Memory B cell (primary cell): Measurements from ENCODE around the gene MYPOP.

ENCODE experiments used
- ATAC-seq: fragments of 150-1000 bp; cut with Tn5 transposase; 2 replicates; pipeline ENCODE4 v1.10.0; 2021; ENCODE audit warnings: low read depth, mild to moderate bottlenecking, moderate library complexity
- DNase-seq, 2 donors: peaks; one replicate each; pipeline ENCODE4 v3.0.0; 2022; ENCODE audit warnings: low spot score in 2 of 2
- H3K27ac Mint-ChIP-seq: one replicate; pipeline ENCODE4 v1.8.0; 2022; ENCODE audit warnings: mild to moderate bottlenecking, moderate library complexity, mixed read lengths
- H3K27me3 Mint-ChIP-seq: one replicate; pipeline ENCODE4 v1.8.0; 2022; ENCODE audit warnings: mixed read lengths
- H3K36me3 Mint-ChIP-seq: one replicate; pipeline ENCODE4 v1.8.0; 2022; ENCODE audit warnings: mild to moderate bottlenecking, mixed read lengths
- H3K4me1 Mint-ChIP-seq: one replicate; pipeline ENCODE4 v1.8.0; 2022; ENCODE audit warnings: mixed read lengths
- H3K4me3 Mint-ChIP-seq: one replicate; pipeline ENCODE4 v1.8.0; 2022; ENCODE audit warnings: mild to moderate bottlenecking, moderate library complexity, mixed read lengths
- H3K9me3 Mint-ChIP-seq: one replicate; pipeline ENCODE4 v1.8.0; 2022; ENCODE audit warnings: mixed read lengths

The MYPOP gene

DNA sequence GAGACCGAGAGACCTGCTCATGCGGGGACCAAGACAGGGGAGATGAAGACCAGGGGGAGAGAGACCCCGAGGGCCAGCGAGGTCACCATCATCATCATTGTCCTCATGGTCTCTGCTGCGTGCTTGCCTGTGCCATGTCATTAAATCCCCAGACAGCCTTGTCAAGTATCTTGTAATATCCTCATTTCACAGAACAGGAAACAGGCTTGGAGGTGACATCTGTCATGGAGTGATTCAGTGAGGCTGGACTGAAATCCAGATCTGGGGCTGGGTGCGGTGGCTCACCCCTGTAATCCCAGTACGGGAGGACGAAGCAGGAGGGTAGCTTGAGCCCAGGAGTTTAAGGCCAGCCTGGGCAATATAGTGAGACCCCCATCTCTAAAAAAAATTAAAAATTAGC, 18.0 kb upstream of the MYPOP start:
- DNase-seq (no peak), ATAC-seq (no peak)
- H3K4me3 Mint-ChIP-seq: no peak overlapping the region

DNA sequence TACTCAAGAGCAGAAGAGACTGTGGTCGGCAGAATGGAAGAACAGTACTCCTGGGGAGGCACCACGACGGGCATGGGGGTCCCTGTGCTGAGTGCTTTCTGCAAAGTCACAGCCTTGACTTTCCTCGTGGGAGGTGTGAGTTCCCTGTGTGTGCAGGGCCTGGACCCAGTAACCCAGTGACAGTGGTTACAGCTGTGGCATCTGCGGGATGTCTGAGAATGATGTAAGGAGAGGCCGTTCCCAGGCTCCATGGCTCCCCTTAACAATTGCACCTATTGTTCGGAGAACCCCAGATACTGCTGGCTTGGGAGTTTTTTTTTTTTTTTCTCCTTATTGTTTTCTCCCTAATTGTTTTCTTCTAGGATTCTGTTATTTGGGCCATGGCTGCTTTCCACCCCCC, 17.3 kb upstream of the MYPOP start:
- H3K27me3 Mint-ChIP-seq: peaks cover 5% of the 10 kb centered on the region
- H3K36me3 Mint-ChIP-seq: no peaks in the 10 kb centered on the region
- DNase-seq (no peak), ATAC-seq (no peak)
- no peak overlapping the region for H3K27ac Mint-ChIP-seq
- no peaks in the 10 kb centered on the region for H3K4me1 Mint-ChIP-seq
- H3K4me3 Mint-ChIP-seq: no peak overlapping the region
- no peaks in the 10 kb centered on the region for H3K9me3 Mint-ChIP-seq

More for the DNA sequence above, 18.0 kb upstream of the MYPOP start:
- Mint-ChIP-seq H3K4me1 (no peaks in the 10 kb centered on the region), H3K36me3 (no peaks in the 10 kb centered on the region), H3K27me3 (peaks cover 4% of the 10 kb centered on the region), H3K27ac (no peak overlapping the region), H3K9me3 (no peaks in the 10 kb centered on the region)

DNA sequence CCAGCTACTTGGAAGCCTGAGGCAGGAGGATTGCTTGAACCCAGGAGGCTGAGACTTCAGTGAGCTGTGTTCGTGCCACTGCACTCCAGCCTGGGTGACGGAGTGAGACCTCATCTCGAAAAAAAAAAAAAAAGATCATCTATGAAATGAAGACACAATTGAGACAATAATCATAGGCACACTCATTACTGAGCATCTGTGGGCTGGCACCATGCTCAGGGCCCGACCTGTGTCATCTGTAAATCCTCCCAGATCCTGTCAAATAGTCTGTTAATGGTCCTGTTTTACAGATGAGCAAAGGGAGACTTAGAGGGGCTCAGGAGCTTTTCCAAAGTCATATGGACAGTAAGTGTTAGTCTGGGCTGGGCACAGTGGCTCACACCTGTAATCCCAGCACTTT, 16.3 kb upstream of the MYPOP start:
- H3K4me3 Mint-ChIP-seq: no peak overlapping the region
- H3K27ac Mint-ChIP-seq: no peak overlapping the region
- no peaks in the 10 kb centered on the region for H3K4me1 Mint-ChIP-seq
- no peak for DNase-seq
- ATAC-seq: no peak
- H3K27me3 Mint-ChIP-seq: peaks cover 6% of the 10 kb centered on the region
- H3K9me3 Mint-ChIP-seq: no peaks in the 10 kb centered on the region
- H3K36me3 Mint-ChIP-seq: no peaks in the 10 kb centered on the region

DNA sequence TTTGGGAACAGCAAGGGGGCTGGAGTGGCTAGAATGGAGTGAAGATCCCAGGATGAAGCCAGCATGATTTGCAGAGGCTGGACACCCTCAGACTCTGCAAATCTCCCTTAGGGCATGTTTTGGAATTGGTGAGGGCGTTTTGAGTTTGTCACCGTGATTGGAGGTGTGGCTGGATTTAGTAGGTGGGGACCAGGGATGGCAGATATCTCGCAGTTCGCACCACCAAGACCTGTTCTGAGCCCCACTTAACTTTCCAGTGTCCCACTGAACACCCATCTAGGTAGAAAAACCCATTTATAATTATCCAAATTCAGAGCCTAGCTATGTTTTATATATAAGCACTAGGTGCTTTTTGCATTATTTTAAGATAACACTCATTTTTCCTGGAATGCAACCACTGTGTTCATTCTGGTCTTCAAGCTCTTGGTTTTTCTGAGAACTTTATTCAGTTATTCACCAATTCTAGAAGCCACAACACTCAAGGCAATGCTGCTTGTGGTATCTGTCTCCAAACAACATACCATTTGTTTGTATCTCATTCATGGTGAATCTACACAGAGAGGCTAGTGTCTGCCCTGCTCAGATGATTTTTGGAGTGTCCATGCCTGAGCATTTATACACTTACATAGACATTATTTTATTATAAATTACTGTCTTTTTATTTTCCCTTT, 15.1 kb upstream of the MYPOP start:
- H3K27ac Mint-ChIP-seq: no peak overlapping the region
- no peak for ATAC-seq
- H3K27me3 Mint-ChIP-seq: peaks cover 11% of the 10 kb centered on the region

DNA sequence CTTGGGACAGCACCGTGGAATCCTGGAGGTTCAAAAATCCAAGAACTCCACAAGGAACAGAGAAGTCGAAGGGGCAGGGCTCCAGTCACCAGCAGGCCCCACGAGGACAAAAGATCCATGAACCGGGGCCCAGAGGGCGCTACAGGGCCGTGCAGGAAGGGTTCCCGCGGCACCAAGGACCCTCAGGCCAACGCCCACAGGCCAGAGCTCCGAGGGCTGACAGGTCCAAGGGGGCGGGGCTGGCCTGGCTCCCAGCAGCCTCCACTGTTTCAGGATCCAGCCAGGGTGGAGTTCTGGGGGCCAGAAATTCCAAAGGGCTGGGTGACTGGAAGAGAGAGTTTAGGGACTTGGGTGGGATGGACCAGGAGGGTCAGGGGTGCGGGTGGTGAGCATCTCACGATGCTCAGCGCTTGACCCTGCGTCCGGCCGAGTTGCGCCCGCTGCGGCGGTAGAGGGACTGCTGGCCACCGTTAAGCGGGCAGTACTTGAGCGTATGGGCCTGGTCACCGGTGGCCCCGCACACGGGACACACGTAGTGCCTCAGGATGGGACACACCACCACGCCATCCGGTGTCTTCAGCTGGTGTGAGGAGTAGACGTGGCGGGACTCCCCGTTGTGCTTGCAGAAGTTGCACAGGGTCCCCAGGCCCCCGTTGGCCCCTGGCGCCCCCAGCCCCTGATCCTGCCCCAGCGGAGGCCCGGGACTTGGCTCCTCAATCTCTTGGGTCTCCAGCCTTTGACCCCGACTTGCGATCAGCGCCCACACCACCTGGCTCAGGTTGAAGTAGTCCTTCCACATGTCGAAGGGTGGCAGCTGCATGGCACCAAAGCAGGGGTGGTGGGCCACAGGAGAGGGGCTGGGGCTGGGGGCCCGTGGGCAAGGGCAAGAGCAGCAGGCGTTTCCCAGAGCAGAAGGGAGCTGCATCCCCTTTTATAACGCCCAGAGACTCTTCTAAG, 11.7 kb upstream of the MYPOP start, which contains the start of gene NANOS2:
NANOS2 (minus strand) TSS at position 905 of the 957 bp plus-strand sequence; CDS start at position 820, 85 bp downstream.
- ATAC-seq (no peak), DNase-seq (no peak)
- Mint-ChIP-seq H3K4me1 (no peaks in the 10 kb centered on the region), H3K36me3 (no peaks in the 10 kb centered on the region), H3K9me3 (no peaks in the 10 kb centered on the region), H3K4me3 (no peak within 1 kb of the TSS), H3K27ac (no peak within 1 kb of the TSS), H3K27me3 (peaks cover 22% of the 10 kb centered on the region)

More for the DNA sequence above, 15.1 kb upstream of the MYPOP start:
- Mint-ChIP-seq H3K4me1 (no peaks in the 10 kb centered on the region), H3K9me3 (no peaks in the 10 kb centered on the region), H3K36me3 (no peaks in the 10 kb centered on the region), H3K4me3 (no peak overlapping the region)
- DNase-seq: no peak

DNA sequence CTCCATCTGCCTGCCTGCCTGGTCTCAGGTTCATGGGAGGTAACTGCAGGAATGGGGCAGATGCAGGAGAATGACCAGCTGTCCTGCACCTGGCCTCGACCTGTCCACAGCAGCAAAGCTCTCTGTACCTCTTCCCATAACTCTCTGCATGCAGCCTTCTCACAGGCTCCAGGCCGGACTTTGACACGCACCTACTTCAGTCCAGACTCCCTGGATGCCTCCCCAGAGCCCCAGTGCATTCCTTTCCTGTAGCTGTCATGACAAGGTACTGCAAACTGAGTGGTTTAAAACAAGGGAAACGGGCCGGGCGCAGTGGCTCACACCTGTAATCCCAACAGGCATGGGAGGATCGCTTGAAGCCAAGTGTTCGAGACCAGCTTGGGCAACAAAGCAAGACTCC, 8.9 kb upstream of the MYPOP start:
- DNase-seq: no peak
- Mint-ChIP-seq H3K36me3 (peaks cover 2% of the 10 kb centered on the region), H3K27me3 (peaks cover 26% of the 10 kb centered on the region), H3K4me1 (no peaks in the 10 kb centered on the region), H3K27ac (no peak overlapping the region), H3K4me3 (no peak overlapping the region), H3K9me3 (no peaks in the 10 kb centered on the region)
- no peak for ATAC-seq

DNA sequence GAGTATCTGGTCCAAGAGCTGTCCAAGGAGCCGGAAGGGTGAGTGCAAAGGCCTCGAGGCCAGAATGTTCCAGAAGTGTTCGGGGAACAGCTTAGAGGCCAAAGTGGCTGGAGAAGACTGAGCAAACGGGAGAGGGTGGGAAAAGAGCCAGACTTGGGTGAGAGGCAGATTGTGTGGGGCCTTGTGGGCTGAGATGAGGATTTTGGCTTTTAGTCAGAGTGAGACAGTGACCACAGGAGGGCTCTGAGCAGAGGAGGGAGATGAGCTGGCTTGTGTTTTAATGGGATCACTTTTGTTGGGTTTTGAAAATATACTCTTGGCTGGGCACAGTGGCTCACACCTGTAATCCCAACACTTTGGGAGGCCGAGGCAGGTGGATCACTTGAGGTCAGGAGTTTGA, 6.5 kb upstream of the MYPOP start:
- Mint-ChIP-seq H3K4me1 (no peaks in the 10 kb centered on the region), H3K27ac (no peak overlapping the region), H3K36me3 (peaks cover 2% of the 10 kb centered on the region), H3K27me3 (peaks cover 24% of the 10 kb centered on the region), H3K4me3 (no peak overlapping the region), H3K9me3 (no peaks in the 10 kb centered on the region)
- ATAC-seq (no peak), DNase-seq (no peak)

DNA sequence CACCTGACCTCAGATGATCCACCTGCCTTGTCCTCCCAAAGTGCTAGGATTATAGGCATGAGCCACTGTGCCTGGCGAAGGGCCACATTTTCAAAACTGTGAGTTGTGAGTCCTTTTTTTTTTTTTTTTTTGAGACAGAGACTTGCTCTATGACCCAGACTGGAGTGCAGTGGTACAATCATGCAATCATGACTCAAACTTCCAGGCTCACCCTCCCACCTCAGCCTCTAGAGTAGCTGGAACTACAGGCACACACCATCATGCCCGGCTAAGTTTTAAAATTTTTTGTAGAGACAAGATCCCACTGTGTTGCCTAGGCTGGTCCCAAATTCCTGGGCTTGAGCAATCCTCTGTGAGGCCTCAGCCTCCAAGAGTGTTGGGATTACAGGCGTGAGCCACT, 3.8 kb upstream of the MYPOP start:
- Mint-ChIP-seq H3K36me3 (peaks cover 2% of the 10 kb centered on the region), H3K4me3 (no peak overlapping the region), H3K27ac (no peak overlapping the region), H3K4me1 (peaks cover 5% of the 10 kb centered on the region), H3K27me3 (peaks cover 17% of the 10 kb centered on the region), H3K9me3 (no peaks in the 10 kb centered on the region)
- DNase-seq: no peak
- no peak for ATAC-seq

DNA sequence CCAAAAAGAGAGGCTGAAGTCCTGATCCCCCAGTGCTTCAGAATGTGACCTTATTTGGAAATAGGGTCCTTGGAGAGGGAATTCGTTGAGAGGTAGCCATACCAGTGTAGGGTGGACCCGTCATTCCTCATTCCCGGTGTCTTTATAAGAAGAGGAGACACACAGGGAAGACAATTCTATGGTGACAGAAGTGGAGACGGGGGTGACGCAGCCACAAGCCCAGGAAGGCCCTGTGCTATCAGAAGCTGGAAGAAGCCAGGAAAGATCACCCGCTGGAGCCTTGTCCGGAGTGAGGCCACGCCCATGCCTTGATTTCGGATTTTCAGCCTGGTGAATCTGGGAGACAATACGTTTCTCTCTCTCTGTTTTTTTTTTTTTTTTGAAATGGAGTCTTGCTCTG, 2.6 kb upstream of the MYPOP start:
- Mint-ChIP-seq H3K36me3 (peaks cover 4% of the 10 kb centered on the region), H3K9me3 (no peaks in the 10 kb centered on the region), H3K27me3 (peaks cover 11% of the 10 kb centered on the region), H3K27ac (no peak overlapping the region), H3K4me1 (peaks cover 13% of the 10 kb centered on the region), H3K4me3 (no peak overlapping the region)
- ATAC-seq (no peak), DNase-seq (no peak)

DNA sequence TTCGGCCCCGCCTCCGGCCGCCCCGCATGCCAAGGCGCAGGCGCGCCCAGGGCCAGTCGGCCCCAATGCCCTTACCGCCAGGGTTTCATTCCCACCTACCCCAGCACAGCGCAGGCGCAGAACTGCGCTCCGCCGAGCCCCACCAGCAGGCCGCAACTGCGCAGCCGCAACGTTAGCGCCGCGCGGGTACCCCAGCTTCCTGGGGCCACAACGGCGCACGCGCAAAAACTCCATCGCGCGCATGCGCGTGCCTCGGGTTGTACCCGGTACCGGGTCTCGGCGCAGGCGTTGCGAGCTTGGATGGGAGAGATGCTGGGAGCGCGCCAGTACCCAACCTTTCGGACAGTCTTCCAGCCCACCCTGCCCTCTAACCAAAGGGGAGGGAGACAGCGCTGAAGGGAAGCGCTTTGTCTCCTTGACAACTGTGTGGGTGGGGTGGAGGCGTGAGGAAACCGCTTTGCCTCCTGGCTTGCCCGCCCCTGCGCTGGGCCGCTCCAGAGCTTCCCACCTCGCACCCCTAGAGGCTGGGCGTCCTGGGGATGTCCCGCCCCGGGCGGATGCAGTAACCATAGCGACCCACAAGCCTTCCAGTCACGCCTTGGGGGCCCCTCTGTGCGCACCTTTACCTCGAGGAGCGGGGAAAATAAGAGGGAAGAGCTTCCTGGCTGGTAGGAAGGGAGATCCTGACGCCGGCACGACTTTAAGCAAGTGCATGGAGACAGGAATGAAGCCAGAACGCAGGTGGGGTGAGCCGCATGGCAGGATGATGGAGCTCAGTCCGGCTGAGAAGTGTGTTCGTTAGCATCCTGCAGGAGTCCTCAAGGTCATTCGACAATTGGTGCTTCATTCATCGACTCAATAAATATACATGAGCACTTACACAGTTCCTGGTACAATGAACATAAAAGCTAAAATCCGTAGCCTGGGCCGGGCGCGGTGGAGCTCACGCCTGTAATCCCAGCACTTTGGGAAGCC, 525 bp upstream of the MYPOP start:
- ATAC-seq (peak; percentile 82), DNase-seq (peak; percentile 99 to 100)
- peaks cover 6% of the 10 kb centered on the region for H3K27me3 Mint-ChIP-seq
- H3K9me3 Mint-ChIP-seq: no peaks in the 10 kb centered on the region
- peaks cover 11% of the 10 kb centered on the region for H3K36me3 Mint-ChIP-seq
- peaks cover 14% of the 10 kb centered on the region for H3K4me1 Mint-ChIP-seq
- H3K27ac Mint-ChIP-seq: peak overlapping the region; percentile 78
- H3K4me3 Mint-ChIP-seq: peak overlapping the region; percentile 98

DNA sequence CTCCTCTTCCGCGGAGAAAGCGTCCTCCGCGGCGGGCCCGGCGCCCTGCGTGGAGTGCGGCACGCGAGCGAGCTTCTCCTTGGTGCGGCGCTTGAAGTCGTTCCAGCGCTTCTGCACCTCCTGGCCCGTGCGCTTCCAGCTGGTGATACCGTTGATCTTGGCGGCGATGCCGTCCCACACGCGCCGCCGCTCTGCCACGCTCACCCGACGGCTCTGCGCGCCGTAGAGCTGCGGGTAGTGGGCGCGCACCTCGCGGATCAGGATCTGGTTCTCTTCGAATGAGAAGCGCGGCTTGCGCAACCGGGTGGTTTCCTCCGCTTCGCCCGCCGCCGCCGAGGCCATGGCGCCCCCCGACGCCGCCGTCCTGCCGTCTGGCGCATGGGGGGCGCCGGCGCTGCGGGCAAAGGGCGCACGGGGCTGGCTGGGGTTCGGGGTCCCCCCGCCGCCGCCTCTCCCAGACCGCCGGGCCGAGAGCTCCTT, 941 bp downstream of the MYPOP start:
- Mint-ChIP-seq H3K4me1 (peaks cover 14% of the 10 kb centered on the region), H3K36me3 (peaks cover 11% of the 10 kb centered on the region), H3K9me3 (no peaks in the 10 kb centered on the region), H3K27me3 (peaks cover 3% of the 10 kb centered on the region), H3K27ac (peak overlapping the region; percentile 78), H3K4me3 (no peak overlapping the region)
- ATAC-seq (no peak), DNase-seq (peak in 1 of 2 donors; percentile 43)

DNA sequence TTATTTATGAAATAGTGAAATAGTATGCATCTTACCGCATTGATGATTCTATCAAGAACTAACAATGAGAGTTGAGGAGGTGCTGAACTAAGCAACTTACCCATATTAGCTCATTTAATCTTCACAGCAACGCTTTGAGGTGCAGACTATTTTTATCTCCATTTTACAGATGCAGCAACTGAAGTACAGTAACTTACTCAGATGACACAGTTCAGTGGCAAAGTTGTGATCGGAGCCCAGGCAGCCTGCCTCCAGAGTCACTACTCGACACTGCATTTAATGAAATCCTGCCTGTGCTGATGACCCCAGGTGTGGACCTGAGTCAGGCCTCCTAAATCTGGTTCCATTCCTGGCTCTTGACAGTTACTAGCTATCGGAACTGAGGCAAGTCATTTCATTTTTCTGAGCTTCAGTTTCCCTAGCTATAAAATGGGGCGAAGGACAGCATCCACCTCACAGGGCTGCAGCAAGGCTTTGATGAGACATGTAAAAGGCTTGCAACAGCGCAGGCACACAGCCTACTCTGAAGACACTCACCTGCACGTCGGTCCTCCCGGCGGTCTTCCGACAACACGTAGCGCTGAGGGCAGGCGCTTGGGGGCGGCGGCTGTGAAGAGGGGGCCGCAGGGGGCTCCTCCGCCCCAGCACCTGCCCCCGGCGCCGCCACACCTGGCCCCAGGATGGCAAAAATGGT, 1.5 kb downstream of the MYPOP start:
- H3K36me3 Mint-ChIP-seq: peaks cover 11% of the 10 kb centered on the region
- H3K4me1 Mint-ChIP-seq: peaks cover 14% of the 10 kb centered on the region
- H3K9me3 Mint-ChIP-seq: no peaks in the 10 kb centered on the region
- peak overlapping the region; percentile 37 for H3K4me3 Mint-ChIP-seq
- no peak for DNase-seq
- no peak overlapping the region for H3K27ac Mint-ChIP-seq
- no peak for ATAC-seq
- H3K27me3 Mint-ChIP-seq: peaks cover 2% of the 10 kb centered on the region
